MM.1S (cell line): ENCODE results near the gene YBX2.

Source experiments
- DNase-seq: peaks from one replicate; pipeline ENCODE4 v3.0.0-alpha.2; 2015
- H2AFZ ChIP-seq: fragments of 300-600 bp; sonication (generic); 2 replicates; pipeline ENCODE4 v1.6.0; 2016; ENCODE audit warnings: antibody characterized with exemption, low read length
- H3F3A ChIP-seq: fragments of 300-600 bp; sonication (generic); 2 replicates; pipeline ENCODE4 v1.6.1; 2016; ENCODE audit warnings: mild to moderate bottlenecking, antibody characterized with exemption, low read length, moderate library complexity, mixed read lengths; ENCODE audit not compliant: insufficient read depth
- H3K27ac ChIP-seq: fragments of 300-600 bp; sonication (generic); 2 replicates; pipeline ENCODE4 v1.5.1; 2016; ENCODE audit warnings: mild to moderate bottlenecking, low read length
- H3K27me3 ChIP-seq: fragments of 300-600 bp; sonication (generic); replicated peaks from 2 replicates; pipeline ENCODE4 v1.6.0; 2016; ENCODE audit warnings: low read length; ENCODE audit not compliant: insufficient read depth
- H3K36me3 ChIP-seq: fragments of 300-600 bp; sonication (generic); replicated peaks from 2 replicates; pipeline ENCODE4 v1.6.1; 2016; ENCODE audit warnings: mild to moderate bottlenecking, low read length, mixed read lengths; ENCODE audit not compliant: insufficient read depth
- H3K4me1 ChIP-seq: fragments of 300-600 bp; sonication (generic); 2 replicates; pipeline ENCODE4 v1.6.1; 2016; ENCODE audit warnings: low read length, mixed read lengths
- H3K4me2 ChIP-seq: fragments of 300-600 bp; sonication (generic); 2 replicates; pipeline ENCODE4 v1.6.0; 2016; ENCODE audit warnings: low read depth, low read length
- H3K4me3 ChIP-seq: fragments of 300-600 bp; sonication (generic); 2 replicates; pipeline ENCODE4 v1.5.1; 2016; ENCODE audit warnings: low read length, mixed read lengths
- H3K79me2 ChIP-seq: fragments of 300-600 bp; sonication (generic); 2 replicates; pipeline ENCODE4 v1.6.1; 2016; ENCODE audit warnings: mixed run types, low read length, mixed read lengths
- H3K9ac ChIP-seq: fragments of 300-600 bp; sonication (generic); 2 replicates; pipeline ENCODE4 v1.6.1; 2016; ENCODE audit warnings: low read length, mixed read lengths
- H3K9me2 ChIP-seq: fragments of 300-600 bp; sonication (generic); replicated peaks from 2 replicates; pipeline ENCODE4 v1.6.1; 2016; ENCODE audit warnings: mild to moderate bottlenecking, low read length, mixed read lengths; ENCODE audit not compliant: insufficient read depth
- H3K9me3 ChIP-seq: fragments of 300-600 bp; sonication (generic); replicated peaks from 2 replicates; pipeline ENCODE4 v1.6.1; 2016; ENCODE audit warnings: mild to moderate bottlenecking, low read length, mixed read lengths; ENCODE audit not compliant: insufficient read depth
- H4K20me1 ChIP-seq: fragments of 300-600 bp; sonication (generic); 2 replicates; pipeline ENCODE4 v1.6.1; 2016; ENCODE audit warnings: mild to moderate bottlenecking, low read length, moderate library complexity, mixed read lengths; ENCODE audit not compliant: insufficient read depth
- CTCF ChIP-seq: fragments of 300-600 bp; sonication (generic); IDR thresholded peaks from 2 replicates; pipeline ENCODE4 v1.5.1; 2016; ENCODE audit warnings: antibody characterized with exemption, low read length, mixed read lengths
- EZH2 ChIP-seq: fragments of 300-600 bp; sonication (generic); optimal IDR thresholded peaks from 2 replicates; pipeline ENCODE3; 2017; ENCODE audit warnings: low read depth, mild to moderate bottlenecking, antibody characterized with exemption, low read length, mixed read lengths
- EZH2phosphoT487 ChIP-seq: fragments of 300-600 bp; sonication (generic); IDR thresholded peaks from 2 replicates; pipeline ENCODE4 v1.6.1; 2018; ENCODE audit warnings: antibody characterized with exemption, low read length

YBX2 gene

DNA sequence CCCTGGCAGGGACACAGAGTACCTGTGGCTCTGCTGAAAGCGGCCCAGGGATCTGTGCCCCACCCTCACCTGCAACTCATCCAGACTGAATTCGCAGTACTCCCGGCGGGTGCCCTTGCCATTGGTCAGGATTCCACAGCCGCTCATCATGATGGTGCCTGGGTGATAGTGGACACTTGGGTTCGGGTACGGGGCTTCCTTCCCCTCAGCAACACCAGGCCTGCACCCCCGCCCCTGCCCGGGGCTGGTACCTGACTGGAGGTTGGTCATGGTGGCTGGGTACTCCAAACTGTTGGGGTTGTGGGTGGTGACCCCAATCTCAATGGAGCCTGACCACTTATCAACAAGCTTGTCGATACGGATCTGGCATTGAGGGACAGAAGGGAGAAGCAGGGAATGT lies 31.7 kb upstream of the YBX2 start:
- Histone ChIP-seq H3K36me3 (no peaks in the 10 kb centered on the region), H3K4me2 (no peak overlapping the region)
- no peak for DNase-seq

GRCh38 chr17:7325031-7325528 lies 30.6 kb upstream of the YBX2 start:
- Histone ChIP-seq H3K9me2 (no peaks in the 10 kb centered on the region), H3K9me3 (no peaks in the 10 kb centered on the region), H3F3A (no peaks in the 10 kb centered on the region; the same call in 1 of the 2 replicates), H3K4me3 (no peak overlapping the region), H3K9ac (no peak overlapping the region), H4K20me1 (no peaks in the 10 kb centered on the region), H3K27ac (no peak overlapping the region), H2AFZ (no peak overlapping the region), H3K27me3 (no peaks in the 10 kb centered on the region), H3K36me3 (no peaks in the 10 kb centered on the region), H3K4me1 (peaks cover 6% of the 10 kb centered on the region; the same call in 1 of the 2 replicates), H3K4me2 (no peak overlapping the region), H3K79me2 (peaks cover 18% of the 10 kb centered on the region)
- TF ChIP-seq EZH2 (no peak), CTCF (no peak), EZH2phosphoT487 (no peak)
- DNase-seq, result no peak

More for the DNA sequence above, 31.7 kb upstream of the YBX2 start:
- Histone ChIP-seq H3K27me3 (no peaks in the 10 kb centered on the region), H3K9ac (no peak overlapping the region), H3K27ac (no peak overlapping the region), H4K20me1 (no peaks in the 10 kb centered on the region), H3K4me1 (peaks cover 11% of the 10 kb centered on the region), H2AFZ (no peak overlapping the region), H3K9me2 (no peaks in the 10 kb centered on the region), H3K79me2 (peaks cover 18% of the 10 kb centered on the region), H3F3A (no peaks in the 10 kb centered on the region; the same call in 1 of the 2 replicates), H3K4me3 (no peak overlapping the region), H3K9me3 (no peaks in the 10 kb centered on the region)
- TF ChIP-seq CTCF, result no peak
- TF ChIP-seq EZH2phosphoT487, result no peak
- no peak for TF ChIP-seq EZH2

- H3K4me2 ChIP-seq, result no peak overlapping the region
- no peaks in the 10 kb centered on the region for H4K20me1 ChIP-seq
- TF ChIP-seq EZH2, result no peak
- no peak for TF ChIP-seq EZH2phosphoT487
- no peak for TF ChIP-seq CTCF
- DNase-seq, result no peak
- no peaks in the 10 kb centered on the region for H3K27me3 ChIP-seq
- no peaks in the 10 kb centered on the region; the same call in 1 of the 2 replicates for H3F3A ChIP-seq
- H3K9ac ChIP-seq, result no peak overlapping the region
- H3K4me3 ChIP-seq, result no peak overlapping the region
- peaks cover 6% of the 10 kb centered on the region; the same call in 1 of the 2 replicates for H3K4me1 ChIP-seq
- no peaks in the 10 kb centered on the region for H3K36me3 ChIP-seq
- H3K79me2 ChIP-seq, result peaks cover 18% of the 10 kb centered on the region
- no peak overlapping the region for H3K27ac ChIP-seq
- H3K9me2 ChIP-seq, result no peaks in the 10 kb centered on the region
- no peaks in the 10 kb centered on the region for H3K9me3 ChIP-seq
- H2AFZ ChIP-seq, result no peak overlapping the region
Measured at GRCh38 chr17:7324438-7324779, 30.0 kb upstream of the YBX2 start.
